K562 (cell line): Measurements from ENCODE around the gene RGS3. TPM values are rescaled to one million over a fixed set of nuclear protein-coding genes. Genes with fewer than 3 reads are reported as not detected.

Source experiments
- C11orf30 ChIP-seq: fragments of 450-650 bp; IDR thresholded peaks from 2 replicates; pipeline ENCODE4 v1.6.1; 2016; ENCODE audit warnings: low read depth, mild to moderate bottlenecking
- FOXJ3 ChIP-seq: sonication (generic); formaldehyde crosslinking; IDR thresholded peaks from 2 replicates; pipeline ENCODE4 v1.4.0; 2020; ENCODE audit warnings: mild to moderate bottlenecking, missing genetic modification reagents
- HOXB6 ChIP-seq: fragments of 250-450 bp; sonication (Bioruptor Pico); IDR thresholded peaks from 2 replicates; pipeline ENCODE4 v1.5.1; 2022; ENCODE audit warnings: mild to moderate bottlenecking, borderline replicate concordance
- ZNF436 ChIP-seq: fragments of 250-450, 450-650 bp; sonication (Bioruptor Pico); formaldehyde crosslinking; IDR thresholded peaks from 2 replicates; pipeline ENCODE4 v1.7.0; 2020; ENCODE audit warnings: mild to moderate bottlenecking
- polyA plus RNA-seq, 8 experiments: library from polyadenylated mRNA; depleted of rRNA in 4 of 8; stranded (reverse) in 5 of 8; unstranded in 3 of 8; fragments of >200 nt; fragmentation: Nextera tagmentation in 2 of 8; fragmentation: Illumina TruSeq in 1 of 8; extraction: Ambion mirVana in 2 of 8; extraction: Trizol in 1 of 8; gene quantifications; 2 replicates each; pipeline versions ENCODE4 v1.2.1 to v1.2.3, GENCODE V29; 2011 to 2014; ENCODE audit warnings: inconsistent platforms in 1 of 8, missing spikeins in 1 of 8
- total RNA-seq, 7 experiments: library from RNA; depleted of rRNA in 6 of 7; stranded (reverse); fragments of >200 nt in 6 of 7; fragmentation: Illumina TruSeq in 2 of 7; extraction: Trizol in 2 of 7; gene quantifications; 2 replicates each; pipeline versions ENCODE4 v1.2.1 to v1.2.3, GENCODE V29; 2011 to 2021; ENCODE audit warnings: low replicate concordance in 1 of 7
- TF ChIP-seq, protein P1 (sequence below): fragments of 450-650 bp; IDR thresholded peaks from 2 replicates; pipeline ENCODE4 v1.6.1; 2016; ENCODE audit warnings: low read depth
- TF ChIP-seq, protein P2 (sequence below): fragments of 450-650 bp; formaldehyde crosslinking; IDR thresholded peaks from 2 replicates; pipeline ENCODE4 v1.4.0; 2020; ENCODE audit warnings: mild to moderate bottlenecking
- TF ChIP-seq, protein P3 (sequence below): IDR thresholded peaks from 2 replicates; pipeline ENCODE4 v1.6.1; 2016; ENCODE audit warnings: missing genetic modification characterization, missing compliant biosample characterization
- TF ChIP-seq, protein P4 (sequence below): fragments of 450-650 bp; IDR thresholded peaks from 2 replicates; pipeline ENCODE4 v1.6.1; 2017; ENCODE audit warnings: antibody characterized with exemption

Gene RGS3
- total and polyA plus RNA-seq, 9 of the 15 experiments (the other 6 are each of a cell fraction or from before 2014, with no cell fraction given), result 0.08 to 2.9 (median 0.95) TPM

DNA sequence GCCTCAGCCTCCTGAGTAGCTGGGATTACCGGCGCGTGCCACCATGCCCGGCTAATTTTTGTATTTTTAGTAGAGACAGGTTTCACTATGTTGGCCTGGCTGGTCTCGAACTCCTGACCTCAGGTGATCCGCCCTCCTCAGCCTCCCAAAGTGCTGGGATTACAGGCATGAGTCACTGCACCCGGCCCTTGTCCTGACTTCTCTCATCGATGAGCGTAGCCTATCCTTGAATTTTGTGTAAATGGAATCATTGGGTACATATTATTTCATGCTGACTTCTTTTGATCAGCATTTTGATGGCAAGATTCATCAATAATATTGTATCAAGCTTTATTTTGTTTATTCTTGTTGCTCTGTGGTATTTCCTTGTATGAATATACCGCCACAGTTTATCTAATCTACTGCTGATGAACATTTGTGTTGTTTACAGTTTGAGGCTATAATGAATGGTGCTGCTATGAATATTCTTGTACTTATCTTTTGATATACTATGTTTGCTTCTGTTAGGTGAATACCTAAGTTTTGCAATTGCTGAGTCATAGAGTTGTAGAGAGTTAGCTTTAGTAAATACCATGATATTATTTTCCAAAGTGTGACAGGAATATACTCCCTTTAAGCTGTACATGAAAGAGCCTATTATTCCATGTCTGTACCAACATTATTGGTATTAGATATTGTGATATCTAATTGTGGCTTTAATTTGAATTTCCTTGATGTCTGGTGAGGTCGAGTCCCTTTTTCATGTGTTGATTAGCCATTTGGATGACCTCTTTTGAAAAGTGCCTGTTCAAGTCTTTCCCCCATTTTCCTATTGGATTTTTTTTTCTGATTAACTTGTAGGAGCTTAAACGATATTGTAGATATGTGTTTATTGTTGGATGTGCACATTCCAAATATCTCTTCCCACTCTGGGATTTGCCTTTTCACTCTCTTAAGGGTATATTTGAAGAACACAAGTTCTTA, 107.5 kb downstream of the RGS3 start (continued):
- TF ChIP-seq, protein P1, sequence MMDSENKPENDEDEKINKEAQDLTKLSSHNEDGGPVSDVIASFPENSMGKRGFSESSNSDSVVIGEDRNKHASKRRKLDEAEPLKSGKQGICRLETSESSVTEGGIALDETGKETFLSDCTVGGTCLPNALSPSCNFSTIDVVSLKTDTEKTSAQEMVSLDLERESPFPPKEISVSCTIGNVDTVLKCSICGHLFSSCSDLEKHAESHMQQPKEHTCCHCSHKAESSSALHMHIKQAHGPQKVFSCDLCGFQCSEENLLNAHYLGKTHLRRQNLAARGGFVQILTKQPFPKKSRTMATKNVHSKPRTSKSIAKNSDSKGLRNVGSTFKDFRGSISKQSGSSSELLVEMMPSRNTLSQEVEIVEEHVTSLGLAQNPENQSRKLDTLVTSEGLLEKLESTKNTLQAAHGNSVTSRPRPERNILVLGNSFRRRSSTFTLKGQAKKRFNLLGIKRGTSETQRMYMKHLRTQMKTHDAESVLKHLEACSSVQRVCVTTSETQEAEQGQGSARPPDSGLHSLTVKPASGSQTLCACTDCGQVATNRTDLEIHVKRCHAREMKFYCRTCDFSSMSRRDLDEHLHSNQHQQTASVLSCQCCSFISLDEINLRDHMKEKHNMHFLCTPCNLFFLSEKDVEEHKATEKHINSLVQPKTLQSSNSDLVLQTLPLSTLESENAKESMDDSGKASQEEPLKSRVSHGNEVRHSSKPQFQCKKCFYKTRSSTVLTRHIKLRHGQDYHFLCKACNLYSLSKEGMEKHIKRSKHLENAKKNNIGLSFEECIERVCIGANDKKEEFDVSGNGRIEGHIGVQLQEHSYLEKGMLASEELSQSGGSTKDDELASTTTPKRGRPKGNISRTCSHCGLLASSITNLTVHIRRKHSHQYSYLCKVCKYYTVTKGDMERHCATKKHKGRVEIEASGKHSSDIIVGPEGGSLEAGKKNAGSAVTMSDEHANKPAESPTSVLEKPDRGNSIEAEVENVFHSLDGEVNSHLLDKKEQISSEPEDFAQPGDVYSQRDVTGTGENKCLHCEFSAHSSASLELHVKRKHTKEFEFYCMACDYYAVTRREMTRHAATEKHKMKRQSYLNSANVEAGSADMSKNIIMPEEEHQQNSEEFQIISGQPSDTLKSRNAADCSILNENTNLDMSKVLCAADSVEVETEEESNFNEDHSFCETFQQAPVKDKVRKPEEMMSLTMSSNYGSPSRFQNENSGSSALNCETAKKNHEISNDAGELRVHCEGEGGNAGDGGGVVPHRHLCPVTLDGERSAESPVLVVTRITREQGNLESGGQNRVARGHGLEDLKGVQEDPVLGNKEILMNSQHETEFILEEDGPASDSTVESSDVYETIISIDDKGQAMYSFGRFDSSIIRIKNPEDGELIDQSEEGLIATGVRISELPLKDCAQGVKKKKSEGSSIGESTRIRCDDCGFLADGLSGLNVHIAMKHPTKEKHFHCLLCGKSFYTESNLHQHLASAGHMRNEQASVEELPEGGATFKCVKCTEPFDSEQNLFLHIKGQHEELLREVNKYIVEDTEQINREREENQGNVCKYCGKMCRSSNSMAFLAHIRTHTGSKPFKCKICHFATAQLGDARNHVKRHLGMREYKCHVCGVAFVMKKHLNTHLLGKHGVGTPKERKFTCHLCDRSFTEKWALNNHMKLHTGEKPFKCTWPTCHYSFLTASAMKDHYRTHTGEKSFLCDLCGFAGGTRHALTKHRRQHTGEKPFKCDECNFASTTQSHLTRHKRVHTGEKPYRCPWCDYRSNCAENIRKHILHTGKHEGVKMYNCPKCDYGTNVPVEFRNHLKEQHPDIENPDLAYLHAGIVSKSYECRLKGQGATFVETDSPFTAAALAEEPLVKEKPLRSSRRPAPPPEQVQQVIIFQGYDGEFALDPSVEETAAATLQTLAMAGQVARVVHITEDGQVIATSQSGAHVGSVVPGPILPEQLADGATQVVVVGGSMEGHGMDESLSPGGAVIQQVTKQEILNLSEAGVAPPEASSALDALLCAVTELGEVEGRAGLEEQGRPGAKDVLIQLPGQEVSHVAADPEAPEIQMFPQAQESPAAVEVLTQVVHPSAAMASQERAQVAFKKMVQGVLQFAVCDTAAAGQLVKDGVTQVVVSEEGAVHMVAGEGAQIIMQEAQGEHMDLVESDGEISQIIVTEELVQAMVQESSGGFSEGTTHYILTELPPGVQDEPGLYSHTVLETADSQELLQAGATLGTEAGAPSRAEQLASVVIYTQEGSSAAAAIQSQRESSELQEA, result no peak
- TF ChIP-seq, protein P2, sequence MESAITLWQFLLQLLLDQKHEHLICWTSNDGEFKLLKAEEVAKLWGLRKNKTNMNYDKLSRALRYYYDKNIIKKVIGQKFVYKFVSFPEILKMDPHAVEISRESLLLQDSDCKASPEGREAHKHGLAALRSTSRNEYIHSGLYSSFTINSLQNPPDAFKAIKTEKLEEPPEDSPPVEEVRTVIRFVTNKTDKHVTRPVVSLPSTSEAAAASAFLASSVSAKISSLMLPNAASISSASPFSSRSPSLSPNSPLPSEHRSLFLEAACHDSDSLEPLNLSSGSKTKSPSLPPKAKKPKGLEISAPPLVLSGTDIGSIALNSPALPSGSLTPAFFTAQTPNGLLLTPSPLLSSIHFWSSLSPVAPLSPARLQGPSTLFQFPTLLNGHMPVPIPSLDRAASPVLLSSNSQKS (CRISPR knock-in tag), result no peak
- no peak for TF ChIP-seq ZNF436 (CRISPR knock-in tag)
- TF ChIP-seq, protein P3, sequence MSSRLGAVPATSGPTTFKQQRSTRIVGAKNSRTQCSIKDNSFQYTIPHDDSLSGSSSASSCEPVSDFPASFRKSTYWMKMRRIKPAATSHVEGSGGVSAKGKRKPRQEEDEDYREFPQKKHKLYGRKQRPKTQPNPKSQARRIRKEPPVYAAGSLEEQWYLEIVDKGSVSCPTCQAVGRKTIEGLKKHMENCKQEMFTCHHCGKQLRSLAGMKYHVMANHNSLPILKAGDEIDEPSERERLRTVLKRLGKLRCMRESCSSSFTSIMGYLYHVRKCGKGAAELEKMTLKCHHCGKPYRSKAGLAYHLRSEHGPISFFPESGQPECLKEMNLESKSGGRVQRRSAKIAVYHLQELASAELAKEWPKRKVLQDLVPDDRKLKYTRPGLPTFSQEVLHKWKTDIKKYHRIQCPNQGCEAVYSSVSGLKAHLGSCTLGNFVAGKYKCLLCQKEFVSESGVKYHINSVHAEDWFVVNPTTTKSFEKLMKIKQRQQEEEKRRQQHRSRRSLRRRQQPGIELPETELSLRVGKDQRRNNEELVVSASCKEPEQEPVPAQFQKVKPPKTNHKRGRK, result no peak
- TF ChIP-seq FOXJ3 (CRISPR knock-in tag), result no peak
- TF ChIP-seq C11orf30, result peak; percentile 74
- TF ChIP-seq, protein P4, sequence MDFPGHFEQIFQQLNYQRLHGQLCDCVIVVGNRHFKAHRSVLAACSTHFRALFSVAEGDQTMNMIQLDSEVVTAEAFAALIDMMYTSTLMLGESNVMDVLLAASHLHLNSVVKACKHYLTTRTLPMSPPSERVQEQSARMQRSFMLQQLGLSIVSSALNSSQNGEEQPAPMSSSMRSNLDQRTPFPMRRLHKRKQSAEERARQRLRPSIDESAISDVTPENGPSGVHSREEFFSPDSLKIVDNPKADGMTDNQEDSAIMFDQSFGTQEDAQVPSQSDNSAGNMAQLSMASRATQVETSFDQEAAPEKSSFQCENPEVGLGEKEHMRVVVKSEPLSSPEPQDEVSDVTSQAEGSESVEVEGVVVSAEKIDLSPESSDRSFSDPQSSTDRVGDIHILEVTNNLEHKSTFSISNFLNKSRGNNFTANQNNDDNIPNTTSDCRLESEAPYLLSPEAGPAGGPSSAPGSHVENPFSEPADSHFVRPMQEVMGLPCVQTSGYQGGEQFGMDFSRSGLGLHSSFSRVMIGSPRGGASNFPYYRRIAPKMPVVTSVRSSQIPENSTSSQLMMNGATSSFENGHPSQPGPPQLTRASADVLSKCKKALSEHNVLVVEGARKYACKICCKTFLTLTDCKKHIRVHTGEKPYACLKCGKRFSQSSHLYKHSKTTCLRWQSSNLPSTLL, result no peak
- no peak for TF ChIP-seq HOXB6
